ENCODE results near the gene CR1L. TPM values are rescaled to one million over a fixed set of nuclear protein-coding genes. Genes with fewer than 3 reads are reported as not detected.

The CR1L gene
- total and polyA plus RNA-seq, 2 donors (not counting 3 experiments of a cell fraction or from before 2014, with no cell fraction given): not detected

DNA sequence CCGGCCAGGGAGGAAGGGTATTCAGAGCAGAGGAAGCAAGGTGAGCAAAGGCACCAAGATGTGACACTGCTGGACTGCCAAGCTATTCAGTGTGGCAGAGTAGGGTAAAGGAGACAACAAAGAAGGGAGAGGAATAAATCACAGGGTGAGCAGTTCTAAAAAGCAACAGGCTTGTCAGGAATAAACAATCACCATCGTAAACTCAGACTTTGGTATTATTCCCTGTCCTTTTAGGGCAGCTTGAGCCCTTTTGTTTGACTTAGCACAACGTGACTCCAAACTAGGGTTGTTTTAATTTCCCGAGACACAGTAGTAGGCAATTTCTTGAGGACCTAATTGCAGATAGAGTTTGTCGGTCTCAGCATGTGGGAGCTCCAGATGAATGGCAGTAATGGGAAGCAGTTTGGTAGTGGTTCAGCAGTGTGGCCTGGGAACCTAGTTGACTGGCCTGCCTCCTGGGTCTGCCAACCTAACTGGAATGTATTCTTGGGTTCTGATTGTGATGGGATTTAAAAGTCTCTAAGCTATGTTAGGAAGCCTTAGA, 4.3 kb downstream of the CR1L start:
- dilution Hi-C loops (cut with MboI; ENCODE audit: extremely low pct_ligation_motif_present, low sequenced_read_pairs): no loop called here
- no peak for TF ChIP-seq EZH2 (IDR thresholded peaks at IDR 0.05; ENCODE audit: borderline replicate concordance, low read depth, low read length, severe bottlenecking)
- TF ChIP-seq GATA2 (IDR thresholded peaks at IDR 0.05; ENCODE audit: insufficient read depth, insufficient read length, low read depth, low read length): no peak
- no peak for TF ChIP-seq POLR2A (IDR thresholded peaks at IDR 0.05; ENCODE audit: low read depth, low read length)
- TF ChIP-seq MAX (IDR thresholded peaks at IDR 0.05; ENCODE audit: insufficient read depth, insufficient read length): no peak
- TF ChIP-seq MYC (IDR thresholded peaks at IDR 0.05; ENCODE audit: low read depth, low read length): no peak
- TF ChIP-seq FOS (IDR thresholded peaks at IDR 0.05; ENCODE audit: borderline replicate concordance, insufficient read depth, low read length): no peak
- TF ChIP-seq JUN (IDR thresholded peaks at IDR 0.05; ENCODE audit: borderline replicate concordance, insufficient read depth, insufficient read length, low read depth): no peak
- TF ChIP-seq CTCF (IDR thresholded peaks at IDR 0.05; ENCODE audit: extremely low read depth in 1 of 2, insufficient read depth in 1 of 2, low read depth in 1 of 2, low read length in 2 of 2): no peak
- TF ChIP-seq POLR2AphosphoS5 (IDR thresholded peaks at IDR 0.05; ENCODE audit: insufficient read depth, low read depth, low read length): no peak

More for the DNA sequence above, 4.3 kb downstream of the CR1L start:
- H3K9ac ChIP-seq (replicated peaks; ENCODE audit: extremely low read depth, insufficient read depth, low read length): no peak overlapping the region
- H3K36me3 ChIP-seq (ENCODE audit: control insufficient read depth in 2 of 2, extremely low read depth in 1 of 2, insufficient read depth in 2 of 2, low read length in 2 of 2): no peaks in the 10 kb centered on the region
- no peak for DNase-seq (ENCODE audit: low read depth, low spot score)
- no peaks in the 10 kb centered on the region for H4K20me1 ChIP-seq (replicated peaks; ENCODE audit: control insufficient read depth, extremely low read depth, insufficient read depth, low read length)
- H3K4me2 ChIP-seq (ENCODE audit: insufficient read depth, low read length): no peak overlapping the region
- CTCF ChIA-PET: interaction anchor here (1.8 to 2.2 kb wide), 3 partner anchors 9 to 29 kb away, joined by 4 to 6 read pairs (median 5); no protein-coding TSS in a partner anchor
- peaks cover 9% of the 10 kb centered on the region for H3K4me1 ChIP-seq (ENCODE audit: control insufficient read depth, extremely low read depth, insufficient read depth, low read length)
- intact Hi-C loops (cut with micrococcal nuclease): no loop called here
- peak; percentile 35 for FAIRE-seq
- no peak overlapping the region for H3K4me3 ChIP-seq (replicated peaks in 1 of 3; ENCODE audit: insufficient read depth in 1 of 3, low read depth in 1 of 3, low read length in 3 of 3)
- no TSS peak for BruUV-seq (replicated peaks)
- no peak overlapping the region for H3K27ac ChIP-seq (ENCODE audit: insufficient read depth, low read depth, low read length)
- H2AFZ ChIP-seq (ENCODE audit: low read depth, low read length): no peak overlapping the region
- peaks cover 8 to 45% of the 10 kb centered on the region in 2 experiments for H3K27me3 ChIP-seq (ENCODE audit: control insufficient read depth in 2 of 2, insufficient read depth in 2 of 2, low read length in 2 of 2)
- no peaks in the 10 kb centered on the region for H3K79me2 ChIP-seq (ENCODE audit: control insufficient read depth, insufficient read depth, low read length)
- H3K9me1 ChIP-seq (replicated peaks; ENCODE audit: control insufficient read depth, extremely low read depth, insufficient read depth, low read length): no peaks in the 10 kb centered on the region
- no peaks in the 10 kb centered on the region for H3K9me3 ChIP-seq (replicated peaks; ENCODE audit: control insufficient read depth, insufficient read depth, low read length)
- POLR2A ChIA-PET: no interaction called here

Data from endothelial cell of umbilical vein (primary cell).